Activated CD8-positive, alpha-beta memory T cell treated with anti-CD3 and anti-CD28 coated beads for 48 hours (primary cell): ENCODE measurements around the gene BRPF1.

ENCODE experiments used
- DNase-seq, 3 experiments: peaks; one replicate each; pipeline ENCODE4 v3.0.0-alpha.2; 2020; ENCODE audit warnings: low read depth in 2 of 3, low spot score in 2 of 3

BRPF1 gene, protein sequence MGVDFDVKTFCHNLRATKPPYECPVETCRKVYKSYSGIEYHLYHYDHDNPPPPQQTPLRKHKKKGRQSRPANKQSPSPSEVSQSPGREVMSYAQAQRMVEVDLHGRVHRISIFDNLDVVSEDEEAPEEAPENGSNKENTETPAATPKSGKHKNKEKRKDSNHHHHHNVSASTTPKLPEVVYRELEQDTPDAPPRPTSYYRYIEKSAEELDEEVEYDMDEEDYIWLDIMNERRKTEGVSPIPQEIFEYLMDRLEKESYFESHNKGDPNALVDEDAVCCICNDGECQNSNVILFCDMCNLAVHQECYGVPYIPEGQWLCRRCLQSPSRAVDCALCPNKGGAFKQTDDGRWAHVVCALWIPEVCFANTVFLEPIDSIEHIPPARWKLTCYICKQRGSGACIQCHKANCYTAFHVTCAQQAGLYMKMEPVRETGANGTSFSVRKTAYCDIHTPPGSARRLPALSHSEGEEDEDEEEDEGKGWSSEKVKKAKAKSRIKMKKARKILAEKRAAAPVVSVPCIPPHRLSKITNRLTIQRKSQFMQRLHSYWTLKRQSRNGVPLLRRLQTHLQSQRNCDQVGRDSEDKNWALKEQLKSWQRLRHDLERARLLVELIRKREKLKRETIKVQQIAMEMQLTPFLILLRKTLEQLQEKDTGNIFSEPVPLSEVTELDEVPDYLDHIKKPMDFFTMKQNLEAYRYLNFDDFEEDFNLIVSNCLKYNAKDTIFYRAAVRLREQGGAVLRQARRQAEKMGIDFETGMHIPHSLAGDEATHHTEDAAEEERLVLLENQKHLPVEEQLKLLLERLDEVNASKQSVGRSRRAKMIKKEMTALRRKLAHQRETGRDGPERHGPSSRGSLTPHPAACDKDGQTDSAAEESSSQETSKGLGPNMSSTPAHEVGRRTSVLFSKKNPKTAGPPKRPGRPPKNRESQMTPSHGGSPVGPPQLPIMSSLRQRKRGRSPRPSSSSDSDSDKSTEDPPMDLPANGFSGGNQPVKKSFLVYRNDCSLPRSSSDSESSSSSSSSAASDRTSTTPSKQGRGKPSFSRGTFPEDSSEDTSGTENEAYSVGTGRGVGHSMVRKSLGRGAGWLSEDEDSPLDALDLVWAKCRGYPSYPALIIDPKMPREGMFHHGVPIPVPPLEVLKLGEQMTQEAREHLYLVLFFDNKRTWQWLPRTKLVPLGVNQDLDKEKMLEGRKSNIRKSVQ (N-terminal part only)

DNA sequence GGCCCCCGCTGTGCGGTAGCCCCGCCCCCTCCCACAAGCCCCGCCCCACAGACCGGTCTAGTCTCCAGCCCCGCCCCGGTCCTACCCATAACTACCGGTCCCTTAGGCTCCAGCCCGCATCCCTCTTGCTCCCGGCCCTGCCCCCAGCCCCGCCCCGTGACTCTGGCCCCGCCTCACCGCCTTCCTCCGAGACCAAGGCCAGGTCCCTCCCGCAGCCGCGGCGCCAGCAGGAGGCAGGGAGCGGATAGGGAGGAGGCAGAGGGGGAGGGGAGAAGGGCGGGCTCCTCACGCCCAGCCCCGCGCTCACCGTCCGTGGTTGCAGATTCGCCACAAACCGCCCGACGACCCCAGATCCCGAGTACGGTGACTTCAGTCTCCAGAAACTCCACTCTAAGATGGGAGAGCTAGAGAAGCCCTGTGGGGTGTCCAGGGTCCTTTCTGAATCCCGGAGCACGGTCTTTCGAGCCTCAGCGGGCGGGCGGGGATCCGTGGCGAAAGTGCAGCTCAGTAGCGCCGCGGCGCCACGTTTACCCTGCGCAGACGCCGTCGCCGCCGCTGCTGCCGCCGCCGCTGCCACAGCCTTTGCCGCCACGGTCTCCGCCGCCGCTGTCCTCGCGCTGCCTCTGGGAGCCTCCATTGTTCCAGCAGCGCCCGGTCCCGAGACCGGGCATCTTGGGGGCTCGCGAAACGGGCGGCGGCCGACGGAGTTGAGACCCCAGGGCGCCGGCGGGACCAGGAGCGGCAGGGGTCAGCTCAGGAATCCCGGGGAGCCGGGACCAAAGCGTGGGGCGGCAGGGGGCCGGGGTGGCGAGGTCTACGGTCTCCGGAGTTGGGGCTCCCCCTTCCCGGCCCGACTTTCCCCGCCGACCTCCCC lies at the start of gene BRPF1:
Gene BRPF1 (plus strand): TSS at position 530 of the 874 bp plus-strand sequence. CDS start 2,406 bp downstream, outside the sequence.
- DNase-seq = peak; percentile 95 to 98 (median 98)

DNA sequence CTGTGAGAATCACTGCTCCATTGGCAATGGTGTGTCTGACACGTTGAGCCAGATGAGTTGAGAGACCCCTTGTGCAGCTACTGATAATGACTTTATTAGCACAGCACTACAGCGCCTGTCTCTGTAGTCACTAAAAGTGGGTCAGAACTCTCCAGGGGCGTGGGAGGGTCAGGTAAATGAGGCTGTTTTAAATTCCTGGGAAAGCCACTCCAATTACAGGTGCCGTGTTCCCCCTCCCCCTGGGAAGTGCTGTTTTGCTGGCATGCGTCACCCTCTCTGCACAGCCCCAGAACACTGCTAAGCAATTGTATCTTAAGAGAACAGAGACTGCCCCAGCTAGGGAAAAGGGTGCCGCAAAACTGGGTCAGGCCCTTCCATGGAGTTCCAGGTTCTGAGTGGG lies 49.4 kb upstream of the BRPF1 start:
- no peak for DNase-seq

DNA sequence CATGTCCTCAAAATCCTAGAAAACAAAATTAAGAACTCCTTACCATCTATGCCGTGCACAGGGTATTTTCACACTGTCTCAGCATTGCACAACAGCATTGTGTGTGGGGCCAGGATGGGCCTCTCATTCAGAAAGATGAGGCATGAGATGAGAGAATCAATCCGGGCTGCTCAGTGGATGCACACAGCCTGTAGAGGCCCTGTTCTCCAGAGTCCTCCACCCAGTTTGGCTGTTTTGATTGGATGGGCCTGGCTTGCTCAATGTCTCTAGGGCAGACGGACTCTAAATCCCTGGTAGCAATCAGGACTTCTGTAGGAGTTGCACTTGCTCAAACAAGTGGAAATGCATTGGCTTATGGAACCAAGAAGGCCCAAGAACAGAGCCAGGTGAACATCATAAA lies 48.1 kb upstream of the BRPF1 start:
- DNase-seq = no peak

DNA sequence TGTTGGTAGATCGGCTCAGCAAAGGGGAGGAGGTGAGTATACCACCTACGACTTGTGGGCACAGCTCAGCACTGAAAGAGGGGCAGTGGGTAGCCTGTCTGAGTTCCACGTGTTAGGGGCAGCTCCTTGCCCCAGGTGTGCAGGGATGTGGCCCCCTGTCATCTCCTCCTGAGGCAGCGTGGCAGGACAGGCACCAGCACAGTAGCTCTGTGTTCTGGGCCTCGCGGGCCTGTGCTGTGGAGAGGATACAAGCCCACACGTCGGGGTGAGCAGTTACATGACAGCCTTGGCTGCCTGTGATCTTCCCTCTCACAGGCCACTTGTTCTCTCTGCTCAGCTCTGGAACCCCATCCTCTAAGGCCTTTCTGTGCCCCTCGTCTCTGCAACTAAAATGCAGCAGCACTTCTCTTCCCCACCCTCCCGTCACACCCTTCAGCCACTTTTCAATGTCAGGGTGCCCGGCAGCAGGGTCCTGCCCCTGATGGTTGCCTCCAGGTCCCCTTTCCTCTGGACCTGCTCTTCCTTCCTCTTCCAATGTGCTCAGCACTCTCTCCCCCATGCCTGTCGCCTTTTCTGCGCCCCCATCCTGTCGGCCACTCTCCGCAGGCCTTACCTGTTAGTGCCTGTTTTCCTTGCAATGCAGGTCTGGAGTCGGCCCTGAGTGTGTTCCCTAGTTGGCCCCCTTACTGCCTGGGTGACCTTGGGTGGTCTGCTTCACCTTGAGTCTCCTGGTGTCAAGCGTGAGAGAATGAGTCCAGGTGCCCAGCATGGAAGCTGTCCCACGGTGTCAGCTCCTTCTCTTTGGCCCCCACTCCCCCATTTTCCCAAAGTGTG lies 46.1 kb upstream of the BRPF1 start:
- no peak for DNase-seq

DNA sequence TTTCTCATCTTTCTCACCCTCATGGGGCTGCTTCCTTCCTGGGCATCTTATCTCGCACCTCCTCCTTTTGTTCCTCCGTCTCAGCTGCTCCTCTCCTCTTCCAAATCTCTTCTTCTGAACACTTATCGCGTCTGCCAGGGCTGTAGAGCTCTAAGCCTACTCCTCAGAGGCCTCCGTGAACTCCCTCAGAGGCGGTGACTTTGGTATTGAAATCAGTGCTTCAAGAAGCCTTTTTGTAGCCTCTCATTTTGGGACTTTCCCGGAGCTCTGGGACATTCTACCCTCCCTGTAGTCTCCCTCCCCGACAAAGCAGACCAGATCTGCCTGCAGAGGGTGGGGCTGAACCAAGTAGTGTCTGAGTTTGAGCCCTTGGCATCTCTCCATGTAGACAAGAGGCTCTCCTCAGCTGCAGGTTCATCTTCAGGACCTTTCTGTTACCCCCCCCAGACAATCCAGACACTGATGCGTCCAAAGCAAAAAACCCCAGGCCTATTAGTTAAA lies 45.4 kb upstream of the BRPF1 start:
- DNase-seq = no peak

DNA sequence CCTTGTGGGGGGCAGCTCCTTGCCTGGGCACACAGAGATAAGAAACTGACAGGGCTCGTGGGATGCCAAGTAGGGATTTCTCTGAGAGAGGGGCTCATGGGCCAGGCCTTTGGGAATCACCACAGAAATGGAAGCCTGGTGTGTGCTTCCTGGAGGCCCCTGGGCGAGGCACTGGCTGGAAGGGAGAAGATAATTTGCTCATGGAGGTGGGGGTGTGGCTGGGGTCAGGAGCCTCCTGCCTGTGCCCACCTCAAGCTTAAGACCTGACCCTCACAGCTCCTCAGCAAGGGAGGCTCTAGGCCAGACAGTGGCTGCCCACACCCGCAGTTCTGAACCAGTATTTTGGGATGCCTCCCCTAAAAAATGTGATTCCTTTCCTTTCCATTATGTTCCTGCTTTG lies 44.8 kb upstream of the BRPF1 start:
- no peak for DNase-seq

DNA sequence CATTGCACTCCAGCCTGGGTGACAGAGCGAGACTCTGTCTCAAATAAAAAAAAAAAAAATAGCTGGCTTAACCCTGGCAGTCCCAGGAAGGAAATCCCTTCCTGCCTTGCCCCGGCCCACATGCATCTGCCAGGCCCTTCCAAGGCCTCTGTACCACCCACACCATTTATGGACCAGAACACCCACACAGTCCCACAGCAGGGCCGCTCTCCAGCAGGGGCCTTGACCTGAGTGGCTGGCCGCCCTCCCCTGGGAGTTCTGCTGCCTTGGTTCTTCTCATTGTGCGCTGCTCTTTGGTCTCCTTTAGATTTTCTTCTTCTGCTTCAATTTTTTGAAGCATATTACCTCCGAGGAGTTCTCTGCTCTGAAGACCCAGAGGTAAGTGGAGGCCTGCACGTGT lies 44.0 kb upstream of the BRPF1 start:
- DNase-seq = no peak

DNA sequence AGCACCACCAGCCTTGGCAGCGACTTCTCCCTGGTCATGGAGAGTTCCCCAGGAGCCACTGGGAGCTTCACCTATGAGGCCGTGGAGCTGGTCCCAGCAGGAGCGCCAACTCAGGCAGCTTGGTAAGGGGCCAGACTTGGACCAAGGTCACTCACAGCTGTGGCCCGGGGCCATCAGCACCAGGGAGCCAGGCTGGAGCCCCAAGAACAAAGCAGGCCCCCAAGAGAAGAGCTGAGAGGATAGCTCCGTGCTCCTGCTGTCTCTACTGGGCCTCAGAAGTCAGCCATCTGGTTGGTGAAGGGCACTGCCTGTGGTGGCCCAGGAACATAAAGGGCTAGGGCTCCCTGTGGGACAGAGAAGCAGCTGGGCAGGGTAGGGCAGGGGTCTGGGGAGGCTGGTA lies 42.6 kb upstream of the BRPF1 start:
- no peak for DNase-seq

DNA sequence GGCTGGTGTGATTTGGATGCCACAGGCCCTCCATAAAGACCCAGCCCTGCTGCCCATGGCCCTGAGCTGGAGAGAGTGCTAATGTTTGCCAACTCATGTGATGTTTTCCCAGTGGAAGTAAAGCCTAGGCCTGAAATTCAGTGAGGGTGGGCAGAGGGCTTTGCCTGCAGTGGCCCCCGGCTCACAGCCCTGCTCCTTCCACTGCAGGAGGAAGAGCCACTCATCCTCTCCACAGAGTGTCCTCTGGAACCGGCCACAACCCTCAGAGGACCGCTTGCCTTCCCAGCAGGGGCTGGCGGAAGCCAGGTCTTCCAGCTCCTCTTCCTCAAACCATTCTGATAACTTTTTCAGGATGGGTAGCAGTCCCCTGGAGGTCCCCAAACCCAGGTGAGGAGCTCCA lies 41.8 kb upstream of the BRPF1 start:
- DNase-seq = no peak

DNA sequence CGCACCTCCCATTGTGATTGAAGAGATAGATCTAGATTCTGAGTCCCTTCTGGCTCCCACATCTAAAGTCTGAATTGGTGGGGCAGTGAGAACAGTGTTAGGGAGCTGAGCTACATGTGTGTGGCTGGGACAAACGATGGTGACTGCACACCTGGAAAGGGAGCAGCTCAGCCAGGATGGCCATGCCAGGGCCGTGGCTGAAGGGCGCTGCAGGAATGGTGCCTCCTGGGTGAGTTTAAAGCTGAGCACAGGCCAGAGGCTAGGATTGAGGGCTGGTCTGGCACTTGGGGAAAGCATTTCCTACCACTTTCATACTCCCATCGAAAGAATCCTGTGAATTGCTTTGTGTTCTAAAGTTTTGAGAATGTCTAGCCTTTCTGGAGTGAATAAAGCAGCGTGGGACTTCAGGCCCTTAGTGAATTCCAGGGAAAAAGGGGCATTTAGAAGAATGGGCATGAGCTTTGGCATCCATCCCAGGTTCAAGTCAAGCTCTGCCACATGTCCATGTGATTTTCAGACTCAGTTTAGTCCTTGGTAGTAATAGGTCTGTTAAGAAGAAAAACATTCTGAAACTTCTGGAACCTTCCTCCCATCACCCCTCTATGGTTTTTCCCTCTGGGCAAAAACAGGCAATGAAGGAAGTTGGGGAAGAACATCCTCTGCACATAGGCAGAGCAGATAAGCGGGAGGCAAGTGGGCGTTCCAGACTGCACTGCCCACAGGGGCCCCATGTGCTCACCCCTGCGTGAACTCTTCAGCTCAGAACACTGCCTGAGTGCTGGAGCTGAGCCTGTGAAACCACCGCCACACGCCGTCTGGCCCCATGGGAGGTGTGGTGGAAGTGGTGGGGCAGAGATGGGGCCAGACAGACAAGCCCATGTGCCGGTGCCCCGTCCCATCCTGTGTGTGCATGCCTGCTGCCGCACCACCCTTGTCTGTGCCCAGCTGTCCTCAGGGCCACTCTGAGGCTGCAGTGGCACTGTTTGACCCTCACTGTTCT lies 40.8 kb upstream of the BRPF1 start:
- no peak for DNase-seq

DNA sequence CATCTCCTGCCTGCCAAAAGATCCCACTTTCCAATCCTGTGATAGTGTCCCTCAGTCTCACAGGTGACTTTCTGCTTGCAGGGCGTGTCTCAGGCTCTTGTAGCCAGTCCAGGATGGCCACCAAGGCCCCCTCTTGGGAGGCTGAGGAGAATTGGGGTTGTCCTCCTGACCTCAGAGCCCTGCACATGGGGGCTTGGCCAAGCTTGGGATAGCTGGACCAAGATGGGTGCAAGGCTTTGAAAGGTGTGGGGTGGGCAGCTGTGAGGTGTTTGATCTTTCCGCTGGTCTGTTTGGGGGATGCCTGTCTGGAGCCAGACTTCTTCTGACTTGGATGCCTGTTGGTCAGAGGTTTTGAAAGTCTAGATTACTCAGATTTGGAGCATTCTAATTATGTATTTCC lies 39.9 kb upstream of the BRPF1 start:
- no peak for DNase-seq

DNA sequence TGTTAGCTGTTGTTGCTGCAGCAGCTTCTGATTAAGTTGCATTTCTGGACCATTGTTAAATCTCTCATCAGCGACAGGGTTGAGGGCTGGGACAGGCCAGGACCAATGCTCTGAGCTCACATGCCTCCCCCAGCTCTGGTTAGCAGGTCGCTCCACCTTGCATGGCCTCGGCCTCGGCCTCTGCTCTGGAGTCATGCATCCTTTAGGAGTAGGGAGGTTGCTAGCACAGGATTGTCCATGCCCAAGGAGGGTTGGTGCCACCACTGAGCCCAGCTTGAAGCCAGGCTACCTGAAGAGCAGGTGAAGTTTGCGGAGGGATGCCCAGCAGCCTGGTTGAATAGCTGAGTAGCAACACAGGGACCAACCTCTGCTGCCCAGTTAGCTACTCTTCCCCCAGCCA lies 39.1 kb upstream of the BRPF1 start:
- no peak for DNase-seq

DNA sequence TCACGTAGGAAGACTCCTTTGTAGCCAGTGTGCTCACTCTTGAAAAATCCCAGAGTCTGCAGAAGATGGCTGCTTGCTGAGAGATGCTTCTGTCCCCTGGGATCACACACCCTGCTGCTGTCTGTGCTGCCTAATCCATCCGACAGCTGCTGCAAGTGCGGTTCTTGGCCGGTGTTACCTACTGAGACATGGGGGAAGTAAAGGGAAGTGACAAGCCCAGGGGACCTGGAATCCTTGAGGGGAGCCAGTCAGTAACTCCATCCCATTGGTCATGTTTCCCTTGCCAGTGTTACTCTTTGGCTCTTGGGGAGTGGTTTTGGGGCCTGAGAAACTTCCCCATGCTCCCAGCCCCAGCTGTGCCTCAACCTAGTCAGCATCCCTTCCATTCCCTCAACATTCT lies 36.2 kb upstream of the BRPF1 start:
- DNase-seq = no peak

DNA sequence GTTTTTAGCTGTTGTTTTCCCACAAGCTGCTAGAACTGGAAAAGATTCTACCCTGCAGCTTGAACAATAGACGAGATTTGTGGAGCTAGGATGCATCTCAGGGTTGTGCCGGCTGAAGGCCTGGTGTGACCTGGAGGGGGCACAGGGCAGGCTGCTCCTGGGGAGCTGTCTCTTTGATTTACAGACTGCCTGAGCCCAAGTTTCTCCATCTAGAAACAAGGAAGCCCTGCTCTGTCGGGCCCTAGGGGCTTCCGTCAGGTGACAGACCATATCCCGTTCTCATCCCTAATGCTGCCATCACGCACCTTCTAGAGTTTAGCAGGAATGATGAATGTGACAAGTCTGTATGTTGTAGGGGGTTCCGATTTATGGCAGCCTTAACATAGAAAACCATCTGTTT lies 35.8 kb upstream of the BRPF1 start:
- DNase-seq = no peak

DNA sequence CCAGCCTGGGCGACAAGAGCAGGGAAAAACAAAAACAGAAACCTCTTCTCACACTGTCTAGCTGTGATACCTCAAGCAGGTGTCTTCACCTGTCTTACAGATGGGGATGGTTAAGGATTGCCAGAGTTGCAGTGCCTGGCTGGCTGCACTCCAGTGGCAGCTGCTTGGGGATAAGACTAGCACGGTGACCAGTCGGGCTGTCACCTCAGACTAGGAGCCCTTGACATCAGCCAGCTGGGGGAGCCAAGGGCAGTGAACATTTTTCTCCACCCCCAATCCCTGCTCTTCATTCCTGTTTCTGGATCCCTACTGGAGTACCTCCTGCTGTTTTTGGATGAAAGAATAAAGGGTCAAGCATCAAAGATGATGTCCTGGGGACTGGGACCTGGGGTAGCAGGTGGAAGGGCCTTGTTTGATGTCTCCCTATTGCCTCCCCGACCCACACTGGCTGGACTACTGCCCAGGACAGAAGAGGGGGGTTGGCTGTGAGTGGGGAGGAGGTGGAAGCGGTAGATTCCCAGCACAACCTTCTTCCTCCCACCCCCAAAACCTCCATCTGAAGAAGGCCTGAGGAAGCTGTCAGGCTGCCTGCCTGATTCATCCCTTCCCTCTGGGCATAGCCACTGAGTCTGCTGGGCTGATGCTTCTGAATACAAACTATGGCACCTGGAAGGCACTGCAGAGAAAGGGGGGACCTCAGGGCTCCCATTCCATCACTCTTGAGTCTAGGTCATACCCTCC lies 34.9 kb upstream of the BRPF1 start:
- DNase-seq = no peak

DNA sequence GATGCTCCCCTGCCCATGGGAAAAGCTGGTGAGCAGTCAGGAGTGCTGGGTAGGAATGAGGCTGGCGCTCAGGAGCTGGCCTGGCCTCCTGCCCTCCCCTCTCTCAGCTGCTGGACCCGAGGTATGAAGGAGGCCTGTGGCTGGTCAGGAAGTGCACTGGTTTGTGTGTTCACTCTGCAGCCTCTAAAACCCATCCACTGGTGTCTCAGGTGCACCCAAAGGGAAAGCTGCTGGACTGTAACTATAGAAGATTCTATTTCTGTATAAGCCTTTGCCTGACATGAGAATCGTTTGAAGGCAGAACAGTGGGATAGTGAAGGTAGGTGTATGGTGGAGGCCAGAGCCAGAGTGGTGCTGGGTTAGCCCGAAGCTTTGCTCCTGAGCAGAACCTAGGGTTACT lies 33.6 kb upstream of the BRPF1 start:
- no peak for DNase-seq

DNA sequence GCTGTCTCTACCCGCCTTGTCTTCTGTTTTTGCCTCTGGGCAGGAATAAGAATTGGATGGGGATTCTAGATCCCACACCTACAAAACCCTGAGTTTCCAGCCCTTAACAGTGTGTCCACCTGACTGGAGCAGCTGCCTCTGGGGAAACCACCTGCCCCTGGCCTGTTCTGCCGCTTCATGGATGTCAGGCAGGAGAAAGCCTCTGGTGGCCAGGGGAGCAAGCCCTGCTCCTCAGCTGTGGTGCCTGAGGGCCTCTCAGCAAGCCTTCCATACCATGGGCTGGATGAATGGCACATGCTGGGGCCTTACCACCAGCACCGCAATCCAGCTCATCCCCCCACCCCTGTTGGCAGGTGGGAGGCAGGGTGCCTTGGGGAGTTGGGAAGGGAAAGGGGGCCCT lies 33.2 kb upstream of the BRPF1 start:
- DNase-seq = no peak

DNA sequence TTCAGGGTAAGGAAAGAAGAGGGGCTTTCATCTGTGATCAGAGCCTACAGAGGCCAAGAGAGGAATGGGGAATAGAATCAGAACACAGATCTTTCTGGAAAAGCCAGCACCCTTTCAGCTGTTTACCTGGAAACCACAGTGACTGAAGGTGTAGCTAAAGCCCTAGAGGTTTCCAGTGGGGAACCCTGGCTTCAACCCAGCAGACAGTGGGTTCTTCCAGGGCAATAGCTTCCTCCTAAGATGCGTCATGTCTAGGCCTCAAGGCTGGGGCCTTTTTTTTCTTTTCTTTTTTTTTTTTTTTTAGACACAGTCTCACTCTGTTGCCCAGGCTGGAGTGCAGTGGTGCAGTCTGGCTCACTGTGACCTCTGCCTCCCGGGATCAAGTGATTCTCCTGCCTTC lies 31.0 kb upstream of the BRPF1 start:
- no peak for DNase-seq
